ENCODE measurements around the gene KCNMA1. TPM values are rescaled to one million over a fixed set of nuclear protein-coding genes. Genes with fewer than 3 reads are reported as not detected.

KCNMA1 gene
- total and polyA plus RNA-seq, 3 donors from 2014 or later: 13.6 to 36.1 (median 24.7) TPM

GRCh38 chr10:77309509-77309908 is 328.1 kb downstream of the KCNMA1 start:
- no peak overlapping the region for H3K27ac ChIP-seq
- H3K36me3 ChIP-seq (ENCODE audit: low read depth, missing control alignments): no peaks in the 10 kb centered on the region
- intact Hi-C loops (cut with DNase I; ENCODE audit: low total_unique reads): no loop called here
- no peaks in the 10 kb centered on the region for H3K4me1 ChIP-seq
- H3K9me3 ChIP-seq: no peaks in the 10 kb centered on the region
- TF ChIP-seq CTCF (IDR thresholded peaks at IDR 0.05): no peak
- no peak for TF ChIP-seq POLR2A (IDR thresholded peaks at IDR 0.05)
- 78 to 83% methylated on average over 2 of the region's 2 CpGs for WGBS, 2 donors
- no peaks in the 10 kb centered on the region for H3K27me3 ChIP-seq
- no peak for DNase-seq
- no peak overlapping the region for H3K4me3 ChIP-seq

DNA sequence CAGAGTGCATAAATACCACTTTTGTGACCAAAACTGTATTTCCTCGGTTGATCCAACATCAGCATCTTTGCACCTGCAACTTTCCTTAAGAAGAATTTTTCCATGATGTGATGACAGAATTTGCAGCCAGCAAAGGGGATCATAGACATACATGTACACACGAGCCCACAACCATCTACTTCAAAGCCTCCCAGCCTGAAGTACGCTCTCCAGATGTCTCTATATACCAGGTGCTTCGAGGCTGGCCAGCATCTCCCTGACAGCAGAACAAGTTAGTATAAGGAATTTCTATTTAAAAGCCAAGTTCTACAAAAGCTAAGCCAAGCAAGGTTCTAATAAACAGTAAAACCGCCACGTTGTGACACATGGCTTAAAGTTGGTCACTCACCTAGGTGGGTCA is 328.5 kb downstream of the KCNMA1 start:
- WGBS, 2 donors: 85 to 91% methylated on average over 6 of the region's 6 CpGs
- no peaks in the 10 kb centered on the region for H3K27me3 ChIP-seq
- H3K36me3 ChIP-seq (ENCODE audit: low read depth, missing control alignments): no peaks in the 10 kb centered on the region
- H3K4me3 ChIP-seq: no peak overlapping the region
- no peak for TF ChIP-seq CTCF (IDR thresholded peaks at IDR 0.05)
- TF ChIP-seq POLR2A (IDR thresholded peaks at IDR 0.05): no peak
- intact Hi-C loops (cut with DNase I; ENCODE audit: low total_unique reads): no loop called here
- H3K9me3 ChIP-seq: no peaks in the 10 kb centered on the region
- no peak overlapping the region for H3K27ac ChIP-seq
- no peak for DNase-seq
- H3K4me1 ChIP-seq: no peaks in the 10 kb centered on the region

DNA sequence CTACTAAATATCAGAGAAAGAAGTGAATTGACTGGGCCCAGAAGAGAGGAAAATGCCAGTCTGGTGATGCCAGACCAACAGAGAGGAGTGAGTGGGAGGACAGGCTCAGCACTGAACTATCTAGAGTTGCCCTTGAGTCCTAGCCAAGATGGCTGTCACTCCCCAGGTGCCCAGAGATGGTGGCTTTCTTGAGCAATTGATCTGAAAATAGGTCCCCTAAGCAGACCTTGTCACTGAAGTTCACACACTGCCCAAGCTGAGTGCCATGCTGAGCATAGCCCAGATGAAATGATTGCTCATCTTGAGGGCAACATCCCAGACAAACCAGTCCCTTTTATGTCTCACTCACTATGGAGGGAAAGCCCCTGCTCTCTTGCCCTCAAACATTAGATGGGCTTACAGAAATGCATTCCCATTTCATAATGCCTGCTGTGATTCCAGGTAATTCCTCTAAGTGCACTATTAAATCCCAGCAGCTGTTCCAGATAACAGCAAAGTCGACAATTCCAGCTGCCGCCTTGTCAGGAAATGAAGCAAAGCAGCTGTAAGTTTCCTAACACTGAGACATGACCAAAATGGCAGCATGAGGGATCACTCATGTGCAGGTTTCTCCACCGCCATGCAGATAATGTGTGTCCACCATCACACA is 329.4 kb downstream of the KCNMA1 start:
- no peaks in the 10 kb centered on the region for H3K36me3 ChIP-seq (ENCODE audit: low read depth, missing control alignments)
- WGBS, 2 donors: 69 to 86% methylated on average over 3 of the region's 3 CpGs
- no peaks in the 10 kb centered on the region for H3K27me3 ChIP-seq
- no peaks in the 10 kb centered on the region for H3K9me3 ChIP-seq
- TF ChIP-seq POLR2A (IDR thresholded peaks at IDR 0.05) (no peak), CTCF (IDR thresholded peaks at IDR 0.05) (no peak)
- H3K4me3 ChIP-seq: no peak overlapping the region
- no peak overlapping the region for H3K27ac ChIP-seq
- H3K4me1 ChIP-seq: no peaks in the 10 kb centered on the region
- intact Hi-C loops (cut with DNase I; ENCODE audit: low total_unique reads): no loop called here
- peak; percentile 19 for DNase-seq

- H3K4me3 ChIP-seq: no peak overlapping the region
- H3K36me3 ChIP-seq (ENCODE audit: low read depth, missing control alignments): no peaks in the 10 kb centered on the region
- 83 to 89% methylated on average over 4 of the region's 4 CpGs for WGBS, 2 donors
- TF ChIP-seq POLR2A (IDR thresholded peaks at IDR 0.05) (no peak), CTCF (IDR thresholded peaks at IDR 0.05) (no peak)
- no peak overlapping the region for H3K27ac ChIP-seq
- H3K27me3 ChIP-seq: no peaks in the 10 kb centered on the region
- H3K4me1 ChIP-seq: no peaks in the 10 kb centered on the region
- intact Hi-C loops (cut with DNase I; ENCODE audit: low total_unique reads): no loop called here
- no peak for DNase-seq
- no peaks in the 10 kb centered on the region for H3K9me3 ChIP-seq
These were observed 330.9 kb downstream of the KCNMA1 start for GRCh38 chr10:77306666-77307065.
